ENCODE data around the gene SRBD1. TPM values are rescaled to one million over a fixed set of nuclear protein-coding genes. Genes with fewer than 3 reads are reported as not detected.
A peak's percentile ranks its signal among the peaks of the same experiment; 100 is the strongest.

SRBD1 gene
- total and polyA plus RNA-seq, 2 donors (not counting 1 experiment from before 2014, with no cell fraction given): 9.6 to 18.7 TPM

- Histone ChIP-seq H3K27me3 (ENCODE audit: control insufficient read depth, insufficient read depth, low read length) (no peaks in the 10 kb centered on the region), H3K36me3 (ENCODE audit: control insufficient read depth, insufficient read depth, low read length) (no peaks in the 10 kb centered on the region), H3K4me2 (ENCODE audit: extremely low read depth, insufficient read depth, low read length) (no peak overlapping the region), H3K79me2 (ENCODE audit: control insufficient read depth, insufficient read depth, low read length) (no peaks in the 10 kb centered on the region), H4K20me1 (ENCODE audit: control insufficient read depth, extremely low read depth, insufficient read depth, low read length) (no peaks in the 10 kb centered on the region), H3K4me1 (ENCODE audit: control insufficient read depth, extremely low read depth, insufficient read depth, low read length) (no peaks in the 10 kb centered on the region), H3K9ac (ENCODE audit: insufficient read depth, low read length) (no peak overlapping the region), H2AFZ (ENCODE audit: low read length) (no peak overlapping the region), H3K9me3 (ENCODE audit: control insufficient read depth, insufficient read depth, low read depth, low read length) (no peaks in the 10 kb centered on the region), H3K27ac (ENCODE audit: insufficient read depth, low read length) (no peak overlapping the region), H3K4me3 (replicated peaks in 1 of 4; ENCODE audit: control extremely low read depth in 1 of 4, insufficient read depth in 1 of 4, low read depth in 3 of 4, low read length in 4 of 4) (no peak overlapping the region)
- TF ChIP-seq EZH2 (IDR thresholded peaks at IDR 0.05; ENCODE audit: low read length, missing control alignments) (no peak), CTCF (conservative IDR thresholded peaks at IDR 0.05 in 1 of 2, IDR thresholded peaks at IDR 0.05 in 1 of 2; ENCODE audit: low read depth in 1 of 2, low read length in 2 of 2) (no peak)
- DNase-seq (ENCODE audit: low read depth in 2 of 2): no peak
Observed at GRCh38 chr2:45394216-45394615, 216.9 kb downstream of the SRBD1 start.

- H3K27ac ChIP-seq (ENCODE audit: insufficient read depth, low read length): no peak overlapping the region
- no peak for TF ChIP-seq CTCF (conservative IDR thresholded peaks at IDR 0.05 in 1 of 2, IDR thresholded peaks at IDR 0.05 in 1 of 2; ENCODE audit: low read depth in 1 of 2, low read length in 2 of 2)
- no peak for TF ChIP-seq EZH2 (IDR thresholded peaks at IDR 0.05; ENCODE audit: low read length, missing control alignments)
Observed at GRCh38 chr2:45391866-45392265, 219.2 kb downstream of the SRBD1 start.

GRCh38 chr2:45390861-45391260 lies 220.2 kb downstream of the SRBD1 start:
- DNase-seq (ENCODE audit: low read depth in 2 of 2): no peak
- Histone ChIP-seq H3K27me3 (ENCODE audit: control insufficient read depth, insufficient read depth, low read length) (no peaks in the 10 kb centered on the region), H3K36me3 (ENCODE audit: control insufficient read depth, insufficient read depth, low read length) (no peaks in the 10 kb centered on the region), H3K9ac (ENCODE audit: insufficient read depth, low read length) (no peak overlapping the region), H3K9me3 (ENCODE audit: control insufficient read depth, insufficient read depth, low read depth, low read length) (no peaks in the 10 kb centered on the region), H3K4me1 (ENCODE audit: control insufficient read depth, extremely low read depth, insufficient read depth, low read length) (no peaks in the 10 kb centered on the region), H4K20me1 (ENCODE audit: control insufficient read depth, extremely low read depth, insufficient read depth, low read length) (no peaks in the 10 kb centered on the region), H3K4me2 (ENCODE audit: extremely low read depth, insufficient read depth, low read length) (no peak overlapping the region), H3K79me2 (ENCODE audit: control insufficient read depth, insufficient read depth, low read length) (no peaks in the 10 kb centered on the region), H3K27ac (ENCODE audit: insufficient read depth, low read length) (no peak overlapping the region), H3K4me3 (replicated peaks in 1 of 4; ENCODE audit: control extremely low read depth in 1 of 4, insufficient read depth in 1 of 4, low read depth in 3 of 4, low read length in 4 of 4) (no peak overlapping the region), H2AFZ (ENCODE audit: low read length) (no peak overlapping the region)
- TF ChIP-seq CTCF (conservative IDR thresholded peaks at IDR 0.05 in 1 of 2, IDR thresholded peaks at IDR 0.05 in 1 of 2; ENCODE audit: low read depth in 1 of 2, low read length in 2 of 2) (no peak), EZH2 (IDR thresholded peaks at IDR 0.05; ENCODE audit: low read length, missing control alignments) (no peak)

More at GRCh38 chr2:45391866-45392265, 219.2 kb downstream of the SRBD1 start:
- Histone ChIP-seq H3K9ac (ENCODE audit: insufficient read depth, low read length) (no peak overlapping the region), H2AFZ (ENCODE audit: low read length) (no peak overlapping the region), H3K4me3 (replicated peaks in 1 of 4; ENCODE audit: control extremely low read depth in 1 of 4, insufficient read depth in 1 of 4, low read depth in 3 of 4, low read length in 4 of 4) (no peak overlapping the region), H3K27me3 (ENCODE audit: control insufficient read depth, insufficient read depth, low read length) (no peaks in the 10 kb centered on the region), H3K9me3 (ENCODE audit: control insufficient read depth, insufficient read depth, low read depth, low read length) (no peaks in the 10 kb centered on the region), H3K79me2 (ENCODE audit: control insufficient read depth, insufficient read depth, low read length) (no peaks in the 10 kb centered on the region), H3K4me2 (ENCODE audit: extremely low read depth, insufficient read depth, low read length) (no peak overlapping the region), H4K20me1 (ENCODE audit: control insufficient read depth, extremely low read depth, insufficient read depth, low read length) (no peaks in the 10 kb centered on the region), H3K4me1 (ENCODE audit: control insufficient read depth, extremely low read depth, insufficient read depth, low read length) (no peaks in the 10 kb centered on the region), H3K36me3 (ENCODE audit: control insufficient read depth, insufficient read depth, low read length) (no peaks in the 10 kb centered on the region)
- peak in 1 of 2 donors; percentile 41 for DNase-seq (ENCODE audit: low read depth in 2 of 2)

Data from fibroblast of lung (primary cell).